ENCODE data around the gene THAP7.
A peak's percentile ranks its signal among the peaks of the same experiment; 100 is the strongest.

The THAP7 gene

GRCh38 chr22:20985720-20986119 is 16.2 kb downstream of the THAP7 start:
- DNase-seq (ENCODE audit: extremely low read depth, insufficient read length), result no peak
- H3K4me3 ChIP-seq (replicated peaks; ENCODE audit: low read depth, low read length), result no peak overlapping the region
- peaks cover 13% of the 10 kb centered on the region for H3K36me3 ChIP-seq (ENCODE audit: control insufficient read depth, insufficient read depth, low read length)
- no peak for TF ChIP-seq CTCF (IDR thresholded peaks at IDR 0.05; ENCODE audit: insufficient read depth, low read length, poor library complexity, severe bottlenecking)
- no peaks in the 10 kb centered on the region for H3K27me3 ChIP-seq (replicated peaks; ENCODE audit: control insufficient read depth, insufficient read depth, low read length)

- peak overlapping the region; percentile 98 for H3K4me3 ChIP-seq (replicated peaks; ENCODE audit: low read depth, low read length)
- peaks cover 8% of the 10 kb centered on the region for H3K36me3 ChIP-seq (ENCODE audit: control insufficient read depth, insufficient read depth, low read length)
- no peak for DNase-seq (ENCODE audit: extremely low read depth, insufficient read length)
- H3K27me3 ChIP-seq (replicated peaks; ENCODE audit: control insufficient read depth, insufficient read depth, low read length), result no peaks in the 10 kb centered on the region
- TF ChIP-seq CTCF (IDR thresholded peaks at IDR 0.05; ENCODE audit: insufficient read depth, low read length, poor library complexity, severe bottlenecking), result no peak
Observed at GRCh38 chr22:20983081-20983771, 18.7 kb downstream of the THAP7 start.

GRCh38 chr22:20982563-20982882 is 19.4 kb downstream of the THAP7 start:
- no peak for TF ChIP-seq CTCF (IDR thresholded peaks at IDR 0.05; ENCODE audit: insufficient read depth, low read length, poor library complexity, severe bottlenecking)
- no peak for DNase-seq (ENCODE audit: extremely low read depth, insufficient read length)
- peaks cover 3% of the 10 kb centered on the region for H3K36me3 ChIP-seq (ENCODE audit: control insufficient read depth, insufficient read depth, low read length)
- peak overlapping the region; percentile 98 for H3K4me3 ChIP-seq (replicated peaks; ENCODE audit: low read depth, low read length)
- no peaks in the 10 kb centered on the region for H3K27me3 ChIP-seq (replicated peaks; ENCODE audit: control insufficient read depth, insufficient read depth, low read length)

GRCh38 chr22:20981787-20982562 is 19.9 kb downstream of the THAP7 start, which contains the start of gene LZTR1:
TSS of gene LZTR1 (plus strand) at chr22:20982297. CDS start at chr22:20982372, 75 bp downstream.
- DNase-seq (ENCODE audit: extremely low read depth, insufficient read length), result peak; percentile 92
- Histone ChIP-seq H3K4me3 (replicated peaks; ENCODE audit: low read depth, low read length) (peak within 1 kb of the TSS; percentile 98), H3K27me3 (replicated peaks; ENCODE audit: control insufficient read depth, insufficient read depth, low read length) (no peaks in the 10 kb centered on the region), H3K36me3 (ENCODE audit: control insufficient read depth, insufficient read depth, low read length) (no peaks in the 10 kb centered on the region; the same call in 1 of the 2 replicates)
- TF ChIP-seq CTCF (IDR thresholded peaks at IDR 0.05; ENCODE audit: insufficient read depth, low read length, poor library complexity, severe bottlenecking), result peak; percentile 75

- TF ChIP-seq CTCF (IDR thresholded peaks at IDR 0.05; ENCODE audit: insufficient read depth, low read length, poor library complexity, severe bottlenecking), result no peak
- Histone ChIP-seq H3K27me3 (replicated peaks; ENCODE audit: control insufficient read depth, insufficient read depth, low read length) (no peaks in the 10 kb centered on the region), H3K4me3 (replicated peaks; ENCODE audit: low read depth, low read length) (peak overlapping the region; percentile 98), H3K36me3 (ENCODE audit: control insufficient read depth, insufficient read depth, low read length) (no peaks in the 10 kb centered on the region; the same call in 1 of the 2 replicates)
- DNase-seq (ENCODE audit: extremely low read depth, insufficient read length), result no peak
Observed at GRCh38 chr22:20980938-20981722, 20.8 kb downstream of the THAP7 start.

All from GM06990 (cell line).